AG08395 (cell line): ENCODE measurements around the gene SORCS2.

Experiments used
- DNase-seq: peaks from one replicate; pipeline ENCODE4 v3.0.0; 2012; ENCODE audit warnings: mixed read lengths, low spot score

Gene SORCS2

DNA sequence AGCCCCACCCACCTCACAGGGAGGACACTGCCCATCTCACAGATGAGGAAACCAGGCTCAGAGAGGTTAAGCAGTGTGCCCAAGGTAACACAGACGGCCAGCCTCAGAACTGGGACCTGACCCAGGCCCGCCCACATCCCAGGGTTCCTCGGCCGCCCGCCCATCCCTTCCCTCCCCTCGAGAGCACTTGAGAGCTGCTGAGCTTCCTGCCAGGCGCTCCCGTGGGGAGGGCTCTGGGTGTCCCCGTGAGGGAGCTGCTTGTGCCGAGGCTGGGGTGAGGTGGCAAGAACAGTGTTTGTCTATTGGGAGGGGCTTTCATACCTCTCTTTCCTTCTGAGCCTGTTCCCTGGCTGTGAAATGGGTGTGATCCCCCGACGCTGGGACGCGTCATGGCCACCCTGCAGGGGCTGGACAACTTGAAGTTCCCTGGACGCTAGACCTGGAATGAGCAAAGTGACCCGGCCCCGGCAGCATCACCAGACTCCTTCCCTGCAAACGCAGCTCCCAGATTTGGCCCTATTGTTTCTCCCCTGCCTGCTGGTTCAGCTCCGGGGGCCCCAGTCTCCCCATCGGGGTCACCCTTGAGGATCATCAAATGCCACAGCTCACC lies 542.4 kb downstream of the SORCS2 start:
- DNase-seq, result no peak

DNA sequence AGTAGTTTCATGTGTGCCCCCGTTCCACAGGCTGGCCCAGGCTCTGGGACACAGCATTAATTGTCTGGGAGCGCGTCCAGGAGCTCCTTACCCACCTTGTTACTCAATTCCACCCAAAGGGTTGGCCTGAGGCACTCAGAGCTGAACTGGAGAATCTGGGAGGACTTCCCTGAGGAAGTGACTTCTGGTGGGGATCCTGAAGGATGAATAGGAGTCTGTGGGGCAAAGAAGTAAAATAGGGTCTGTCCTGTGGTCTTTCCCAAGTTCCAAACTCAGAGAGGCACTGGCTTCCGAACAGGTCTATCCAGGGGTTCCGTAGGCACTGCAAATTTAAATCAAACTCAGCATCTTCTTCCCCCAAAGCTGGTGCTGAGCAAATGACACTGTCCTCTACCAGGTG lies 543.1 kb downstream of the SORCS2 start:
- no peak for DNase-seq

DNA sequence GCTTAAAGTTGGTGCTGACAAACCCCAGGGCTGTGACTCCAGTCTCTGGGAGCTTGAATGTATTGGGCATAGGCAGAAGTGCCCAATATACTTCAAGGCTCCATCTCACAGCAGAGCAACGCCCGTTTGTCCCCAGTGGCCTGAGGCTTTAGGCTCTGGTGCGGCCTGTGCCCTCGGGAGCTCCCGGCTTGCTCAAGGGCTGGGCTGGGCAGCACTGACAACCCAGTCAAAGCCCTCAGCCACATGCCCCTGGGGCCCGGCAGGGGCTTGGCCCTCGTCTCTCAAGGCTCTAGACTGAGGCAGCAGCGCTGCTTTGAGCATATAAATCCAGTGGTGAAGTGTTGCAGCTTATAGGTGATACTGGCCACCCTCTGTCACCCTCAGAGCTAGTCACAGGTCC lies 543.6 kb downstream of the SORCS2 start:
- DNase-seq, result no peak

GRCh38 chr4:7736436-7737267 lies 544.3 kb downstream of the SORCS2 start:
- no peak for DNase-seq

GRCh38 chr4:7737268-7737645 lies 544.9 kb downstream of the SORCS2 start:
- no peak for DNase-seq

GRCh38 chr4:7737752-7738457 lies 545.6 kb downstream of the SORCS2 start:
- no peak for DNase-seq

- DNase-seq, result no peak
Observed at GRCh38 chr4:7738458-7739076, 546.2 kb downstream of the SORCS2 start.

DNA sequence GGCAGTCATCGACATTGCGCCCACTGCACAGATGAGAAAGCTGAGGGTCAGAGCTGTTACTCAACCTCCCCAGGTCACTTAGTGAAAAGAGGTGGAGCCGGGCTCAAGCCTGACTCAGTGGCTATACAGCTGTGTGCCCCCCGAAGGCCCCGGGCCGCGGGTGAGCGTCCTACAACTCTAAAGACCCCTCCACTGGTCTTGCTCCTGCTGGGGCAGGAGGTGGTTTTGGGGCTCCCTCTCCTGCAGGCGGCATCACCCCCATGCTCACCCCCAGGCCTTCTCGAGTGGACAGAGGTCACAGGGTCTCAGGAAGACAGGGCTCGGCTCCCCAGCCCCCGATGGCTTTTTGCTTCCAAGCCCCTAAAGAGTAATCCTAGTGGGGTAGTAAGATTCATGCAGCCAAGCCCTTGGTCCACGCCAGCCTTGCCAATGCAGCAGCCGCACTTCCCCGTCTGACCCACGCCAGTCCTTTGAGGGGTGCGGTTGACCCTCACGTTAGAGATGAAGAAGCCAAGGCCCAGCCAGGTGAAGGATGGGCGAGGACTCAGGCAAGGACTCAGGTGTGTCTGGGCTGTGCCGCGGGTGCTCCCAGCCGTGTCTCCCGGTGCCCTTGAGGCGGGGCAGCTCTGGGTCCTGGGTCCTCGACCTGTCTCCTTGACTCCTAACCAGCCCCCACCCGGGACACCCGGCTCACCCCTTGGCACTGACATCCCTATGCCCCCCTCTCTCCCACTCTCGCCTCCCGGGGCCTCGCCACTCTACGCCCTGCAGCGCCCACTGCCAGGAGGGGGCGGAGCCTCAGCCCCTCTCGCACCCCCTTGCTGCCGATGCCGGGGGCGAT lies 547.0 kb downstream of the SORCS2 start:
- no peak for DNase-seq

DNA sequence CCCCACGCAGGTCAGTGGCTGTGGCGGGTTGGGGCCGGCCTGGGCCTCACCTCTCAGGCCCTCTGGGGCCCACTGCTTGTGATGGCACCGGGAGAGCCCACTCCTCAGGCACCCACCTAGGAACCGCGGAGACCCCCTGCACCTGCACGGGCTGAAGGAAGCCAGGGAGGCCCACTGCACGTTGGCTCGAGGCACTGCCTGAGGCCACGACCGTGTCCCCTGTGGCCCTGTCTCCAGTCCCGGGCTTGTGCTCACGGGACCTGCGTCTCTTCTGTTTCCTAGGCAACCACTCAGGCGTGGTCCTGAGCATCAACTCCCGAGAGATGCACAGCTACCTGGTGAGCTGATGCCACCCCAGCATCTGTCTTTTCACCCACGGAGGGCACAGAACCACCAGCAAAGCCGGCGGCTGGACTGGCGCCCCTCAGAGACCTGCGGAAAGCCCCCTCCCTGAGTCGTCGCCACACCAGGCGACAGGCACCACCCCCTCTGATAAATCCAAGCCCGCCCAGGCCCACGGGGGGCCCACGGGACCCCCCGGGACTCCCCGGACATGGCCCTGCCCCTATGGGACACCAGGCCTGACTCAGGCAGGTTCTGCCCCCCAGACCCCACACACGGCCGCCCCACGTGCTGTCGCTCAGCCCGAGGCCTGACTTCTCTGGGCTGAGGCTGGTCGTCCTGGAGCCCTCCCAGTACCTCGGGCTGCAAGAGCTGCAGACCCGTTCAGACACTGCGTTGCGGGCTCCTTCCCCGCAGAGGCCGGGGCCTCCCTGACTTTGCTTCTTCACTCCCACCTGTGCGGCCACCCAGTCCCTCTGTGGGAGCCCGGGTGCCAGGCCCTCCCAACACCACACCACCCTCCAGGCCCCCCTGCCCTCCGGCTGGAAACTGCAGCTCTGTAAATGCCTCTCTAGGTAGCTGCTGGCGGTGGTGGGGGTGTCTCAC lies 547.9 kb downstream of the SORCS2 start:
- no peak for DNase-seq

DNA sequence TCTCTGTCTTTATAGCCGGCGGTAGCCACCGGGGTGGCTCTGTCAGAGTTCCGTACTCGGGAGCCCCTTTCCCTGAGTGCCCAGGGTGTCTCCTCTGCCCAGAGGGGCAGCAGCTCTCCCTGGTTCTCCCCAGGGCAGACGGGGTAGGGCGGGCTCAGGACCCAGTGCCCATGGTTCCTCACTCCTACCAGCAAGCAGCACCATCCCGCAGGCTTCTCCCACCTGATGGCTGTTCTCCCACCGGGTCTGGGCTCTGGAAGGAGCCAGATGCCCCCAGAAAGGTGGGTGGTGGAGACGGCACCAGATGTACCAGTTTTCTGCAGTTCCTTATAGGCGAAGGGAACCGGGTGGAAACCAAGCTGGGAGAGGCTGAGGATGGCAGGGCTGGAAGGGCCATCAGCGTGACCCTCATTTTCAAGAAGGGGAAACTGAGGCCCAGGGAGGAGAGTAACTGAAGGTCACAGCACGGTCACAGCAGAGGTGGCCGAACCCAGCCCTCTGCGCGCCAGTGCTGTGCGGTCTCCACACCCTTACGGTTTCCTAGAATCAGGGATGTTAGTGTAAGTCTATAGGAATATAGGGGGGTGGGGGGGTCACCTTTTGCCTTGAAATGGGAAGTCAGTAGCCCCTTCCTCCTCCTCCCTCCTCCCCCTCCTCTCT lies 548.7 kb downstream of the SORCS2 start:
- no peak for DNase-seq

GRCh38 chr4:7741946-7742806 lies 549.8 kb downstream of the SORCS2 start:
- DNase-seq, result no peak

DNA sequence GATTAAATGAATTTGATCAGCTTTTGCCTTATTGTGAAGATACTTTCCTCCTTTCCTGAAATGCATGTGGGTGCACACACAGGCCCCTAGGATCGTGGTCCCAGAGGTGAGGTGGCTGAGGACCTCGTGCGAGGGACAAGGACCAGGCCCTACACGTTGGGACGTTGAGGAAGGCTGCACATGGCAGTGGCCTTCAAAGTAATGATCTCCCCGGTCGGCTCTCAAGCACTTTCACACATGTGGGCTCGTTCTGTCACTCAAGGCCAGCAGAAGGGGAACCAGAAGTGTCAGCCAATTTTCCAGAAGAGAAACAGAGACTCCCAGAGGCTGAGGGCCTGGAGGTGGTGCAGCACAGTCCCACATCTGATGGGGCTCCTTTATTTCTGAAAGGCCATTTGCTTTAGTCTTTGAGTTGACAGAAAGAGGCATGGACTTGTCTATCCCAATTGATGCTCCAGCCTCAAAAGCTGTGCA lies 550.5 kb downstream of the SORCS2 start:
- no peak for DNase-seq

- no peak for DNase-seq
Observed at GRCh38 chr4:7744142-7744804, 551.9 kb downstream of the SORCS2 start.

DNA sequence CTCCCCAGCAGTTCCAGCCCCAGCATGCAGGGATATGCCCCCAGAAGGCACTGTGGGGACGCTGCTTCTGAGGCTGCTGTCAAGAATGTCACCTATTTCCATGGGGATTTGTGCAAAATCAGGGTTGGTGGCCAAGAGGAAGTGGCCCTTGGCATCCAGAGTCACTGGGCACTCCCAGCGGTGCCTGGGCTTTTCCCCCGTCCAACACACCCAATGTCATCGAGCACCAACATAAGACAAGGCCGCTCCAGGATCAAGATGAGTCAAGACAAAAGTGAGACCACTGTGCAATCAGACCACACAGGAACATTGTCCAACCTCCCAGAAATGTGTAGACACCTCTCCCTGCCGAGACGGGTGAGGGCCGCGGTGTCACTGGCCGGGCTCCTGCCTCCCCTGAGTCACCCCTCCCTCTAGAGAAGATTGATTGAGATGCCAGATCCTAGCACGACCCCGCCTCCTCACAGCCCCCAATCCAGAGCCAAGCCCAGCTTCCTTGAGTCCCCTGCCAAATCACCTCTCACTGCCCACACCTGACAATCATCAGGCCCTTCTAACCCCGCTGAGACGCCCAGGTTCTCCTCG lies 553.1 kb downstream of the SORCS2 start:
- DNase-seq, result no peak

GRCh38 chr4:7746351-7747061 lies 554.2 kb downstream of the SORCS2 start:
- no peak for DNase-seq

GRCh38 chr4:7747062-7747385 lies 554.7 kb downstream of the SORCS2 start:
- DNase-seq, result no peak

DNA sequence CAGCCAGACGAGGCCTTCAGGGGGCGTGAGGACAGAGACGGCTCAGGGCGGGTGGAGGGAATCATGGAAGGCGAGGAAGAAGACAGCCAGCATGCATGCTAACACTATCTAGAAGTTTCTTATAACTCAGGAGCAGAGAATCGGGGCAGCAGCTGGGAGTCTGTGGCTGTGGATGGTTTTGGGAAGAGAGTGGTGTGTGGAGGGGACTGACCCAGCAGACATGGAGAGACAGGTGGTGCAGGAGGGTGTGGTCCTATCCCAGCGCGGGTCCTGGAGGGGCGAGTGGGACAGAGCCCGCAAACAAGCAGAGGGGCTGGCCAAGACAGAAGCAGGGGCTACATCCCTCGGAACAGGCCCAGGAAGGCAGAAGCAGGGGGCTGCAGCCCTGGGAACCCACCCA lies 555.2 kb downstream of the SORCS2 start:
- DNase-seq, result no peak

GRCh38 chr4:7750523-7750922 lies 558.2 kb downstream of the SORCS2 start:
- no peak for DNase-seq
